GM12878 (cell line): ENCODE results near the gene CDYL. TPM values are rescaled to one million over a fixed set of nuclear protein-coding genes. Genes with fewer than 3 reads are reported as not detected.
"Not testable (repeated sequence)": the region's sequence is repeated elsewhere in the genome, so short reads cannot be mapped to it uniquely, and the experiment has no call there.

Experiments used
- ATAC-seq: fragments of 200-7000 bp; cut with Tn5 transposase; 3 replicates; pipeline ENCODE4 v1.9.1; 2020; ENCODE audit warnings: mild to moderate bottlenecking, moderate library complexity
- BruUV-seq: library from RNA; stranded (reverse); fragments of 400-500 nt; replicated peaks from 2 replicates; lab custom pipeline; 2021; lab: Mats Ljungman, UMichigan
- CTCF ChIA-PET: fragments of 300-600 bp; sonication (Branson Sonifier 250); formaldehyde crosslinking; extraction: SDS; loops from one replicate; lab custom pipeline; 2021; ENCODE audit warnings: inconsistent platforms; lab: Yijun Ruan, JAX
- POLR2A ChIA-PET: fragments of 350-600 bp; formaldehyde crosslinking; extraction: SDS; loops from one replicate; lab custom pipeline; 2021; ENCODE audit warnings: inconsistent platforms; lab: Charles Lee
- RAD21 ChIA-PET: fragments of 300-600 bp; sonication (Branson Sonifier 250); formaldehyde crosslinking; loops from one replicate; lab custom pipeline; 2023; ENCODE audit warnings: antibody characterized with exemption; ENCODE audit not compliant: unreplicated experiment; lab: Charles Lee
- SMC1A ChIA-PET: fragments of 300-600 bp; sonication (Branson Sonifier 250); formaldehyde crosslinking; loops from one replicate; lab custom pipeline; 2023; ENCODE audit not compliant: unreplicated experiment, uncharacterized antibody; lab: Charles Lee
- DNase-seq: peaks from one replicate; pipeline ENCODE4 v3.0.0-alpha.2; 2011; ENCODE audit warnings: low read depth, low spot score
- FAIRE-seq: peaks from 3 replicates; lab custom pipeline; 2011; peaks lifted over from hg19 to GRCh38; lab: Jason Lieb, UNC
- H2AFZ ChIP-seq: 2 replicates; pipeline ENCODE4 v1.6.0; 2011; ENCODE audit warnings: low read depth, low read length, control low read depth; ENCODE audit not compliant: control insufficient read depth
- H3K27ac ChIP-seq: 2 replicates; pipeline ENCODE4 v1.5.1; 2011; ENCODE audit warnings: control low read depth; ENCODE audit not compliant: control insufficient read depth, insufficient read depth
- H3K27me3 ChIP-seq, 2 experiments: replicated peaks in 1 of 2; 2 replicates each; pipeline versions ENCODE4 v1.6.0 to v1.6.1; 2011; ENCODE audit warnings: low read length in 1 of 2; ENCODE audit not compliant: control insufficient read depth in 2 of 2, insufficient read depth in 2 of 2
- H3K36me3 ChIP-seq, 2 experiments: 2 replicates each; pipeline ENCODE4 v1.5.1; 2011; ENCODE audit warnings: low read length in 1 of 2; ENCODE audit not compliant: control insufficient read depth in 2 of 2, insufficient read depth in 2 of 2
- H3K4me1 ChIP-seq: 2 replicates; pipeline ENCODE4 v1.6.1; 2011; ENCODE audit warnings: mild to moderate bottlenecking, low read length, moderate library complexity, mixed read lengths; ENCODE audit not compliant: control insufficient read depth, insufficient read depth
- H3K4me2 ChIP-seq: 2 replicates; pipeline ENCODE4 v1.6.0; 2011; ENCODE audit warnings: control low read depth; ENCODE audit not compliant: control insufficient read depth, insufficient read depth
- H3K4me3 ChIP-seq: fragments of 200-600 bp; sonication (generic); 2 replicates; pipeline ENCODE4 v1.5.1; 2016
- H3K79me2 ChIP-seq: 2 replicates; pipeline ENCODE4 v1.6.0; 2011; ENCODE audit warnings: low read length; ENCODE audit not compliant: control insufficient read depth, insufficient read depth
- H3K9ac ChIP-seq: 2 replicates; pipeline ENCODE4 v1.8.0; 2011; ENCODE audit warnings: low read length, control low read depth, mixed read lengths; ENCODE audit not compliant: control insufficient read depth, insufficient read depth
- H3K9me3 ChIP-seq: replicated peaks from 3 replicates; pipeline ENCODE4 v1.5.1; 2011; ENCODE audit warnings: mild to moderate bottlenecking, low read length; ENCODE audit not compliant: control insufficient read depth, insufficient read depth
- H4K20me1 ChIP-seq: 2 replicates; pipeline ENCODE4 v1.6.0; 2011; ENCODE audit not compliant: control insufficient read depth, insufficient read depth
- ATF7 ChIP-seq: fragments of 450-650 bp; IDR thresholded peaks from 2 replicates; pipeline ENCODE4 v1.6.1; 2016; ENCODE audit warnings: low read depth, mild to moderate bottlenecking
- BMI1 ChIP-seq: fragments of 450-650 bp; IDR thresholded peaks from 2 replicates; pipeline ENCODE4 v1.6.1; 2016; ENCODE audit warnings: mild to moderate bottlenecking, moderate library complexity, borderline replicate concordance
- ESRRA ChIP-seq: IDR thresholded peaks from 2 replicates; pipeline ENCODE4 v1.6.1; 2012; ENCODE audit warnings: mild to moderate bottlenecking, low read length, improper control_type of control experiment
- FOS ChIP-seq: IDR thresholded peaks from 3 replicates; pipeline ENCODE4 v1.6.1; 2011; ENCODE audit warnings: borderline replicate concordance; ENCODE audit not compliant: insufficient read length; ENCODE audit errors: extremely low read depth
- MTA2 ChIP-seq: fragments of 450-650 bp; IDR thresholded peaks from 2 replicates; pipeline ENCODE4 v1.6.1; 2016; ENCODE audit warnings: low read depth, mild to moderate bottlenecking, moderate library complexity
- NR2C2 ChIP-seq: IDR thresholded peaks from 2 replicates; pipeline ENCODE4 v1.6.1; 2011; ENCODE audit warnings: borderline replicate concordance, low read depth; ENCODE audit not compliant: control insufficient read depth, insufficient read length
- POLR2AphosphoS2 ChIP-seq: IDR thresholded peaks from 2 replicates; pipeline ENCODE4 v1.6.1; 2011; ENCODE audit warnings: low read depth, mild to moderate bottlenecking, low read length, improper control_type of control experiment, moderate library complexity
- POLR2AphosphoS5 ChIP-seq: IDR thresholded peaks from 2 replicates; pipeline ENCODE4 v1.6.1; 2011; ENCODE audit warnings: mild to moderate bottlenecking, low read length, inconsistent platforms
- RAD21 ChIP-seq: IDR thresholded peaks from 2 replicates; pipeline ENCODE4 v1.6.1; 2011; ENCODE audit warnings: mild to moderate bottlenecking, low read depth, low read length, moderate library complexity; ENCODE audit not compliant: insufficient read depth
- RBBP5 ChIP-seq: fragments of 200-600 bp; sonication (generic); conservative IDR thresholded peaks from 2 replicates; pipeline ENCODE4 v1.6.1; 2016
- ZNF592 ChIP-seq: fragments of 450-650 bp; IDR thresholded peaks from 2 replicates; pipeline ENCODE4 v1.6.1; 2017; ENCODE audit warnings: mild to moderate bottlenecking, moderate library complexity
- WGBS: methylation state at CpG from one replicate; pipeline ENCODE4 v1.1.6; 2016; ENCODE audit warnings: low lambda C conversion rate; ENCODE audit not compliant: insufficient replicate concordance, insufficient coverage; ENCODE audit errors: missing lambda C conversion rate; 5-methylcytosine and 5-hydroxymethylcytosine counted together
- in situ Hi-C: fragments of 300-500 bp; cut with MboI; formaldehyde crosslinking; loops from 9 replicates; pipeline ENCODE4 v1.14.3; 2018; ENCODE audit warnings: mixed read lengths
- intact Hi-C: fragments of 100-400 bp; cut with micrococcal nuclease; formaldehyde crosslinking; loops from one replicate; pipeline ENCODE4 v1.14.2; 2022; ENCODE audit not compliant: unreplicated experiment
- polyA plus RNA-seq, 11 experiments: library from polyadenylated mRNA; depleted of rRNA in 4 of 11; unstranded in 6 of 11; stranded (reverse) in 5 of 11; fragments of >200 nt; fragmentation: Nextera tagmentation in 4 of 11; fragmentation: Illumina TruSeq in 1 of 11; extraction: Ambion mirVana in 4 of 11; extraction: Trizol in 1 of 11; gene quantifications; 1 replicate in 1 of 11; 2 replicates in 10 of 11; pipeline versions ENCODE4 v1.2.1 to v1.2.3, GENCODE V29; 2011 to 2016; ENCODE audit warnings: inconsistent platforms in 2 of 11, missing spikeins in 2 of 11, low read depth in 1 of 11
- total RNA-seq, 4 experiments: library from RNA; depleted of rRNA in 3 of 4; stranded (reverse); fragments of >200 nt in 3 of 4; fragmentation: Illumina TruSeq in 1 of 4; extraction: Trizol in 1 of 4; gene quantifications; 2 replicates each; pipeline versions ENCODE4 v1.2.1 to v1.2.3, GENCODE V29; 2013 to 2021

Gene CDYL
- total and polyA plus RNA-seq, 10 of the 15 experiments (the other 5 are each of a cell fraction or from before 2014, with no cell fraction given) = 9.3 to 61.2 (median 28.5) TPM

GRCh38 chr6:4828187-4828698, 52.0 kb downstream of the CDYL start (continued):
- TF ChIP-seq NR2C2 = no peak
- TF ChIP-seq FOS = no peak
- TF ChIP-seq POLR2AphosphoS5 = no peak
- TF ChIP-seq ZNF592 = no peak
- no peak for TF ChIP-seq POLR2AphosphoS2
- no peak for TF ChIP-seq BMI1

GRCh38 chr6:4829089-4829488, 52.9 kb downstream of the CDYL start:
- no peak for TF ChIP-seq ESRRA
- no peak for TF ChIP-seq MTA2
- no peak for TF ChIP-seq RBBP5
- TF ChIP-seq ATF7 = no peak
- no peak for TF ChIP-seq RAD21
- SMC1A ChIA-PET = interaction anchor here (1.4 to 1.5 kb wide), 2 partner anchors 12 to 46 kb away, joined by 4 to 7 read pairs; no protein-coding TSS in a partner anchor
- RAD21 ChIA-PET = no interaction called here
- CTCF ChIA-PET = interaction anchor here (1.5 kb wide), 1 partner anchor 14 kb away, joined by 4 read pairs; no protein-coding TSS in a partner anchor
- H3K27me3 ChIP-seq = no peaks in the 10 kb centered on the region
- in situ Hi-C loops (no loop called here), intact Hi-C loops (no loop called here)
- POLR2A ChIA-PET = no interaction called here
- no peak overlapping the region for H3K4me2 ChIP-seq
- ATAC-seq = no peak
- H4K20me1 ChIP-seq = no peaks in the 10 kb centered on the region
- H2AFZ ChIP-seq = no peak overlapping the region
- FAIRE-seq = no peak
- H3K4me1 ChIP-seq = no peaks in the 10 kb centered on the region
- DNase-seq = no peak
- peaks cover 24% of the 10 kb centered on the region for H3K9me3 ChIP-seq
- H3K79me2 ChIP-seq = peaks cover 48% of the 10 kb centered on the region
- no TSS peak for BruUV-seq
- H3K4me3 ChIP-seq = no peak overlapping the region
- H3K27ac ChIP-seq = no peak overlapping the region
- H3K36me3 ChIP-seq = no peaks in the 10 kb centered on the region
- H3K9ac ChIP-seq = no peak overlapping the region

GRCh38 chr6:4835540-4835939, 59.3 kb downstream of the CDYL start:
- H4K20me1 ChIP-seq, CTCF ChIA-PET, POLR2A ChIA-PET, intact Hi-C loops, H3K4me1 ChIP-seq, H3K9me3 ChIP-seq, SMC1A ChIA-PET, H3K4me2 ChIP-seq, DNase-seq, RAD21 ChIA-PET, H3K27ac ChIP-seq, ATAC-seq, in situ Hi-C loops, H3K4me3 ChIP-seq, H3K9ac ChIP-seq, H3K27me3 ChIP-seq, FAIRE-seq, BruUV-seq, H3K36me3 ChIP-seq, H2AFZ ChIP-seq: not testable (repeated sequence)
- peaks cover 22% of the 10 kb centered on the region for H3K79me2 ChIP-seq
- WGBS = 98% methylated on average over 12 of the region's 13 CpGs
